ENCODE results near the gene NKTR. TPM values are rescaled to one million over a fixed set of nuclear protein-coding genes. Genes with fewer than 3 reads are reported as not detected.

The NKTR gene
- total and polyA plus RNA-seq, 2 of the 13 experiments (the other 11 are each of a cell fraction or from before 2014, with no cell fraction given) = 41.3 to 59.6 TPM

GRCh38 chr3:42612217-42612616 lies 11.7 kb downstream of the NKTR start (continued):
- no peak for TF ChIP-seq ZBTB43 (CRISPR knock-in tag; conservative IDR thresholded peaks at IDR 0.05)
- TF ChIP-seq HNF1B (CRISPR knock-in tag; IDR thresholded peaks at IDR 0.05) = no peak
- no peak for TF ChIP-seq CHD2 (IDR thresholded peaks at IDR 0.05; ENCODE audit: low read depth, low read length)
- TF ChIP-seq KDM5B (CRISPR knock-in tag; IDR thresholded peaks at IDR 0.05; ENCODE audit: borderline replicate concordance) = no peak
- no peak for TF ChIP-seq HNRNPK (IDR thresholded peaks at IDR 0.05; ENCODE audit: low read depth, low read length, poor library complexity, severe bottlenecking)
- no peak for TF ChIP-seq GRHL1 (CRISPR knock-in tag; conservative IDR thresholded peaks at IDR 0.05)

GRCh38 chr3:42612928-42613327 lies 12.4 kb downstream of the NKTR start:
- Histone ChIP-seq H3K9me3 (ENCODE audit: low read length) (no peaks in the 10 kb centered on the region), H3K9ac (ENCODE audit: insufficient read depth, low read depth, low read length) (no peak overlapping the region), H3K36me3 (replicated peaks in 1 of 2; ENCODE audit: control insufficient read depth in 1 of 2, insufficient read depth in 2 of 2, low read length in 2 of 2) (peaks cover 2 to 37% of the 10 kb centered on the region in 2 experiments; a peak in 4 of 5 replicates), H3K4me3 (replicated peaks in 1 of 3; ENCODE audit: insufficient read depth in 1 of 3, low read depth in 2 of 3, low read length in 3 of 3) (no peak overlapping the region), H2AFZ (ENCODE audit: low read length) (no peak overlapping the region), H3K4me2 (ENCODE audit: low read depth, low read length) (no peak overlapping the region), H3K27ac (ENCODE audit: extremely low read length, insufficient read depth, low read length) (no peak overlapping the region), H3K4me1 (ENCODE audit: insufficient read depth, low read length) (peaks cover 17% of the 10 kb centered on the region), H3K27me3 (ENCODE audit: control insufficient read depth in 1 of 2, insufficient read depth in 2 of 2, low read length in 2 of 2) (no peaks in the 10 kb centered on the region), H4K20me1 (ENCODE audit: insufficient read depth, low read length) (peaks cover 43% of the 10 kb centered on the region), H3K79me2 (ENCODE audit: insufficient read depth, low read length) (peaks cover 90% of the 10 kb centered on the region)
- intact Hi-C loops (cut with micrococcal nuclease; ENCODE audit: unreplicated experiment) = loop anchor here (1.0 kb wide), 1 partner anchor 41 kb away; no protein-coding TSS in a partner anchor
- no TSS peak for BruUV-seq (replicated peaks)
- POLR2A ChIA-PET = interaction anchor here (0.9 to 2.0 kb wide), 3 partner anchors 12 to 40 kb away, joined by 4 to 9 read pairs (median 6); partner anchors contain the start of genes NKTR, SS18L2 and ZBTB47
- DNase-seq (ENCODE audit: low spot score) = no peak
- FAIRE-seq = no peak
- 96% methylated on average over 3 of the region's 3 CpGs for WGBS (ENCODE audit: low lambda C conversion rate)
- CTCF ChIA-PET (ENCODE audit: low intra/inter-chr PET ratio, low total read pairs) = no interaction called here
- ATAC-seq = peak; percentile 34; the same call in 2 of the 3 replicates
- in situ Hi-C loops (cut with HindIII; ENCODE audit: extremely low pct_ligation_motif_present, low pct_unique_long_range_greater_than_20kb) = no loop called here
- TF ChIP-seq ZNF484 (CRISPR knock-in tag; IDR thresholded peaks at IDR 0.05; ENCODE audit: borderline replicate concordance, low read depth) = no peak
- TF ChIP-seq KMT2B (CRISPR knock-in tag; IDR thresholded peaks at IDR 0.05) = no peak
- TF ChIP-seq ZNF773 (CRISPR knock-in tag; IDR thresholded peaks at IDR 0.05; ENCODE audit: borderline replicate concordance) = no peak
- no peak for TF ChIP-seq ZNF724P (CRISPR knock-in tag; IDR thresholded peaks at IDR 0.05; ENCODE audit: borderline replicate concordance)
- TF ChIP-seq DR1 (CRISPR knock-in tag; IDR thresholded peaks at IDR 0.05) = no peak
- no peak for TF ChIP-seq HNRNPUL1 (IDR thresholded peaks at IDR 0.05; ENCODE audit: low read depth, low read length)
- no peak for TF ChIP-seq ZNF557 (CRISPR knock-in tag; IDR thresholded peaks at IDR 0.05)
- no peak for TF ChIP-seq SRY (CRISPR knock-in tag; IDR thresholded peaks at IDR 0.05)
- no peak for TF ChIP-seq ZHX1 (CRISPR knock-in tag; IDR thresholded peaks at IDR 0.05; ENCODE audit: low read depth)
